Kidney tubule cell (primary cell): ENCODE measurements around the gene C1orf21.

Source experiments
- DNase-seq: peaks from one replicate; pipeline ENCODE4 v3.0.0-alpha.2; 2018; ENCODE audit warnings: low spot score

C1orf21 gene

DNA sequence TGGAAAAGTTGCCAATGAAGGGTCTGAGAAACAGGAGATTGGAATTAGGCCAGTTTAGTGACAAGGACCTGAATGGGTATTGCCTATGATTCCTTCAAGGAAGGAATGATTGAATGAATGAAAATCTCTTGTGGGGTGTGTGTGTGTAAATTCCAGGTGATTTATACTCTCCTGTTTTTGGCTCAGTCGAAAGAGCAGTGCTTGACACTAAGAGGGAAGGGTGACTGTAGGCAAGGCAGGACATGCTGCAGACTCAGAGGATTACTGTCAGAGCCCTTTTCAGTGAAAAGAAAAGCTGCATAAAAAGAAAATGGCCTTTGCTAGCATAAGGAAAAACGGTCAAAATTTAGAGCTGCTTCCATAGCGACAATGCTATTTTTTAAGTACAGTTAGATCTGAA is 30.1 kb downstream of the C1orf21 start:
- DNase-seq = no peak

DNA sequence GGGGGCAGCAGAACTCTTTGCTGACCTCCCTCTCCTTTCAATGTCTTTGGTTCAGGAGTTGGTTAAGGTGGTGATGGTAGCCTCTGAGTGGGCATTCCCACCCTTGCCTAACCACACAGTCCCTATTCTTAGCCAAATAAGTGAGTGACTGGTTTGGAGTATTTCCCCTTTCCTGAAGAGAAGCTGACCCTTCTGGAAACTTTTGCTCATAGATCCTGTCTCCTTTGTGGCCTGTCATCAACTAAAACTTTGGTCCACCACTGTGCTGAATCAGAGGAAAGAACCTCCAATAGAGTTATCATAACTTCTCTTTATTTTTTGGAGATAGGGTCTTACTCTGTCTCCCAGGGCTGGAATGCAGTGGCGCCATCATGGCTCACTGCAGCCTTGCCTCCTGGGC is 31.1 kb downstream of the C1orf21 start:
- no peak for DNase-seq

- no peak for DNase-seq
These were observed 32.0 kb downstream of the C1orf21 start for GRCh38 chr1:184418652-184419349.

DNA sequence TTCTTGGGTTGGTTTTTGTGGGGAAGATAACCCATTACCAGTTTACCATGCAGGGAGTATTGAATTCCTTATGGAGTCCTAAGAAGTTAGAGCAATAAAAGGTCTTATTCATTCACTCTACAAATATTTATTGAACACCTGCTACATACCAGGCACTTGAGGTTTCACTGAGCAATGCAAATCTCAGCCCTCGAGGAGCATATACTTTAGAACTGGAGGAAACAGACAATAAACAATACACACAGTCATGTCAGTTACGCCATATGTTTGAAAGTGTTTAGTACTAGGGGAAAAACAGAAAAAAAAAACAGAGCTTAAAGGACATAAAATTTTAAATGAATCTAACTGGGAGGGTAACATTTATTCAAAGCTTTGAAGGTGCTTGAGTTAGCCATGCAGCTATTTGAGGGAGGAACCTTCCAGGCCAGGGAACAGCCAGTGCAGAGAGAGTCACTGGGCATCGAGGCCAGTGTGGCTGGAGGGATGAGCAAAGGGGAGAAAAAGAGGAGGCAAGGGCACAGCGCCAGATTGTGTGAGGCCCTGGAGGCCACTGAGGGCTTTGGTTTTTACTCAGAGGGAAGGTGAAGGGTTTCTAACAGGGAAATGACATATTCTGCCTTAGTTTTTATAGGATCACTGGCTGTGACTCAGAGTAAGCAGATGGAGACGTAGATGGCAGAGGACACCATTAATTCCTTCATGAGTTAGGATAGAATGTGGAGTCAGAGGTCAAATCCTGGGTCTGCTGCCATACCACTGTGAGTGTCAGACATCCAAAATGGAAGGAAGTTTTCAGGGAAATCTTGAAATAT is 32.7 kb downstream of the C1orf21 start:
- DNase-seq = no peak

DNA sequence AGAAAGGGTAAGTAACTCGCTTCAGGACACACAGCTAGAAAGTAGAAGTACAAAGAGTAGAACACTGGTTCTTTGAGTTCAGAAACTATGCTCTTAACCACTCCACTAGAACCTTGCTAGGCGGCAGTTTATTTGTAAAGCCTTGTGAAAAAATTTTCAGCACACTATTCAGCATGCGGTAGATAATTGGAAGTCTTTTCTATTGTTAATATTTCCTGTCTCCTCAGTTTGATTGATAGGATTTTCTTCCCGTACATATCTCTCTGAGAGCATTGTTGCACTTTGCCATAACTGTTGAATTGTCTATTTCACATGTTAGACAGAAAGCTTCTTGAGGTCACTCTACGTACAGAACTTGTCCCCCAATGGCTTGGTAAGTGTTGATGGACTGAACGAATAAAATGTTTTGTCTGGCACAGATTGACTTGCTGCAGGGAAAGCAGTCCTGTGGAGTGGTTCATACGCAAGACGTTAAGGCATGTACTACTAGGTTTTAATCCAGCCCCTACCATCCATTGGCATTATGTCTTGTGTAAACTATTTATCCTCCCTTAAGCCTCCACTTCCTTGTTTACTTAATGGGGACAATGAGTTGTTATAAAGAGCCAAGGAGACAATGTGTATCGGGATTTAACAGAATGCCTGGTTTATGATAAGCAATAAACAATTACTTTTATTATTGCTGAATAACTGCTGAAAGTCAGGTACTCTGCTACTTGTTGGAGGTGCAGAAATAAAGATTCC is 35.8 kb downstream of the C1orf21 start:
- no peak for DNase-seq

DNA sequence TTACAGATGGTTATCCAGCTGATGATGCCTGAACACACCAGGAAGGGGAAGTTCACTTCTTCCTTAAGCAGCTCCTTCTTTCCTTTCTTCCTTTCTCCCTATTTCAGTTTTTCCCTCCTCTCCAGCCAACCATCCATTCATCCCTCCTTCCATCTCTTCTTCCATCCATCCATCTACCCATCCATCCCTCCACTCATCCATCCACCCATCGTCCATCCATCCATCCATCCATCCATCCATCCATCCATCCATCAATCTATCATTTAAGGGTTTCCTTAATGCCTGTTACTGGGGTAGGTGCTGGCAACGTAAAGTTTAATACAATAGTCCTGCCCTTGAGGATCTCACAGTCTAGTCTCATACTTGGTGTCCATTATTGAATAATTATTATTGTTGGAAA is 36.8 kb downstream of the C1orf21 start:
- no peak for DNase-seq

DNA sequence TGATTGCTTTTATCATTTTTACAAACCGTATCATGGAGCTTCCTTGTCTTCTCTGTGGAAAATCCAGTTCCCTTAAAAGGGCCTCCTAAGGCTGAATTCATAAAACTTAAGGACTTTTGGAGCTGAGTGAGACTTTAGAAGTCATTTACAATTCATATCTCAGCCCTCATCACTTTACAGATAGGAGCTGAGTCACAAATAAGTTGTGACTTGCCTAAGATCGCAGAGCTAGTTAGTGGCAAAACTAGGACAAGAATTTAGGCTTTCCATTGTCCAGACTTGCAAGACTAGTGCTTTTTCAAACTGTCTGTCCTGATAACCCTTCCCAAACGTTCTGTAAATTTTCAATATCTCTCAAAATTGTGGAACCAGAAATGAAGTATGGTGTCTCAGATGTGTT is 37.3 kb downstream of the C1orf21 start:
- DNase-seq = no peak

DNA sequence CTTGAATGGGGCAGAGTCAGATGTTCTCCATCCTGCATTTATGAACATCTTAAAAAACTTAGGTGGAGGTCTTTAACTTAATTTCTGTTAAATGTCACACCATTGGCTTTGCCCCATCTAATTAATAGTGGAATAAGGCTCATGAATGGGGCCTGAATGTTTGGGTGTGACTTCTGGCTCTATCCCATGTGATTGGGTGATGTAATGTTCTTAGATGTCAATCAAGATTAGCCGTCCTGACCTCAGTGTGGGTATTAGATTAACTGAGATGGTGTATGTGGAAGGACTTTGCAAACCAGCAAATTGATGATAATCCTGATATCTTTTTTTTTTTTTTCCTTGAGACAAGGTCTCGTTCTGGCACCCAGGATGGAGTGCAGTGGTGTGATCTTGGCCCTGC is 38.1 kb downstream of the C1orf21 start:
- DNase-seq = no peak

DNA sequence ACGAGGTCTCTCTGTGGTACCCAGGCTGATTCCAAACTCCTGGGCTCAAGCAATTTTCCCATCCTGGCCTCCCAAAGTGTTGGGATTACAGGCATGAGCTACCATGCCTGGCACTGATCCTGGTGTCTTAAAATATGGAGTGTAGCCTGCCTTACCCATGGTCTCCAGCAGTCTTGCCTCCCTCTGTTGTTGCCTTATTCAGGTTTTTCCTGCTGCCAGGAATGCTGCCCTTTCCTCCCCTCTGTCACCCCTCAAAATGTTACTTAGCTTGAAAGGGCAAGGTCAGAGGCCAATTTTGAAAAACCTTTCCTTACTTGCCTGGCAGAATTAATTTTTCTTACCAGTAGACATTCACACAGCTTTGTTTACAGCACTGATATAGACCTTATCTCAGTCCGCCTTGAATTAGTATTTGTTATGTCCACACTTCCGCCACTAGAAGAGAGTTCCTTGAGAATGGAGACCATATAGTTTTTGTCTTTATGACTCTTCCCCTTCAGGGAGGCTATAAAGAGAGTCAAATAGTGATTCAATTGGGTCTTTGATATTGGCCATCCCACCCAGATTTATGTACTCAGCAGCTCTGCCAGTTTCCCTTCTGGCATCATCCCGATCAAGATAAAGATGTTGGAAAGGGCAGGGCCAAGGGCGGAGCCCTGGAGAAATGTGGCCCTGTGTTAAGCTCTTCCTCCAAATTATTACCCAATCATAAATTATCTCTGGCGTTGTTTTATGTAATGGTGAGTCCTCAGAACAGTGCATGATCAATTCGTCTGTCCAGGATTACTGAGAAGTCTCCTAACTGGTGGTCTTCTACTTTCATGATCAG is 38.8 kb downstream of the C1orf21 start:
- DNase-seq = no peak

DNA sequence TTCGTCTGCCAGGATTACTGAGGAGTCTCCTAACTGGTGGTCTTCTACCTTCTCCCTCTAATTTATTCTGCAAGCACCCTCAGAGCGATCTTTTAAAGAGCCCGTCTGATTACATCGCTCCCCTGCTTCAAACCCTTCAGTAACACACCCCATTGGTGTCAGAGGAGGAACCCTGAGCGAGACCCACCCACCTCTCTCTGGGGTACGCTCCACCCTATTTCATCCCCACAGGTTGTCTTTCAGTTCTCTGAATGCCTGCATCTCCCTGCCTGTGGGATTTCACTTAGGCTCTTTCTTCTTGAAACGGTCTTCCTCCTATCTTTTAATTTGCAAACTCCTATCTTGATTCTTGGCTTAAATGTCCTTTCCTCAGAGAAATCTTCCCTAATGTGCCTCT is 39.4 kb downstream of the C1orf21 start:
- no peak for DNase-seq

GRCh38 chr1:184427722-184428121 is 40.9 kb downstream of the C1orf21 start:
- no peak for DNase-seq

DNA sequence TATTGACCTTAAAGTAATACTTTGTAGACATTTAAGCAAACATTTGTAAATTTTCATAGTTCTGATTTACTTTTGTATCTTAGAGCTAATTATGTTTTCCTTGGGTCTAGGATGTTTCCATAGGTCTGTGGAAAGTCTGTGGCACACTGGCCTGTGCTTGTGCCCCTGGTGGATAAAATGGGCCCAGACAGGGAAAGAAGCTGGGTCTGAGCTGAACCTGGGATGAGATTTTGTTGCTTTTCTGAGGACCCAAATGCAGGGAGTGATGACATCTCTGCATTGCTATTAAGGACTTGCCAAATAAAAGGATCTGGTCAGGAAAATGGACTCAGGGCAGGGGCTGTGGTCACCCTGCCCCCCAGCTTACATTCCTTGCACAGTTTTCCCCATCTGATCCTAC is 41.8 kb downstream of the C1orf21 start:
- no peak for DNase-seq

DNA sequence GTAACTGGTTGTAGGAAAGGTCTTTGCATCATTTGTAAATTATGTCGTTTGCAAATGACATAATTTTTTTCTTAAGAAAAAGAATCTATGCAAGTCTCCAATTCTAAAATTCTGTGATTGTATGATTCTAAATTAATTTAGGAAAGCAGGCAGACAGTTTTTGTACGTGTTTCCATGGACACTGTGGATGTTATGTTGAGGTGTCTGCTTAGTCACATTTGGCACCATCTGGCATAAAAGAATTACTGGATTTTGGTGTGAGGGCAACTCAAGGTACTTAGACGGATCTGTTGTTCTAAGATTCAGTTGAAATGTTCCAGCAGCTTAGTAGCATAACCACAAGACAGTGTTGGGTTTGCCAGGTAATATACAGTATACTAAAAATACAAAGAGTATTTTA is 42.5 kb downstream of the C1orf21 start:
- DNase-seq = no peak

DNA sequence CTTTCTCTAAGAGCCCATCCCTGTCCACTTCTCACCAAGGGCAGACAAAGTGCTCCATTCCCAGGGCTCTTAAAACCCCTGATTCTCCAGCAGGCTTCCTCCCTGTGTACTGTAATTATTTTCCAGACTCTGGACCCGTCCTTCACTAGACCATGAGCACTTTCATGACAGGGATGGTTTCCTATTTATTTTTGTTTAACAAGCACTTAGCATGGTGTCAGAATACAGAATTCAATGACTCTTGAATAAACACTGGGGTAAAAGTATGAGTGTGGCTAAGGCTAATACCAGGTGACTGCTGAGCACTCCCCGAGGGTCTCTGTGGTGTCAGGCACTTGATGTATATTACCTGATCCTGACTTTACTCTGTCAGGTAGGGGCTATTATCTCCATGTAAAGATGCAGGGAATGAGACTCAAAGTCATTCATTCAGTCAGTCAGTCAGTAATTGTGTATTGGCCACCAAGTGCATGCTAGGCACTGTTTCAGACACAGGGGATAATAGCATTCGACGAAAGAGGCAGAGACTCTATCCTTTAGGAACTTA is 47.2 kb downstream of the C1orf21 start:
- DNase-seq = no peak

DNA sequence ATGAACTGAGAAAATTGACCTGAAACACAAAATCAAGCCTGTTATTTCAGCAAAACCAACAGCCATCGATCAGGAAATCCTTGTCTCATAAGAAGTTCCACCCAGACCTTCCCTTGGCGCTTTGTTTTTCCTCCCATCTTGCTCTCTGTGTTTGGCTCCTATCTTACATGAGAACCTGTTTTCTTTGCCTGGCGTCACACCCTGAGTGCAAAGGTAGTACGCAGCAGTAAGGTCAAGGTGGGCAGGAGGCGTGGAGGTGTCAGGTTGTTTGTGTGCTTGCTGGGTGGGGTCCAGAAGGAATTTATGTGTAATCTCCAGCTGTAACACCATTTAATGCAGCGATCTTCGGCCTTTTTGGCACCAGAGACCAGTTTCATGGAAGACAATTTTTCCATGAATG is 50.5 kb downstream of the C1orf21 start:
- DNase-seq = no peak

GRCh38 chr1:184438363-184438762 is 51.5 kb downstream of the C1orf21 start:
- DNase-seq = no peak

- no peak for DNase-seq
These were observed 55.4 kb downstream of the C1orf21 start for GRCh38 chr1:184442260-184442659.

GRCh38 chr1:184443201-184443600 is 56.4 kb downstream of the C1orf21 start:
- DNase-seq = no peak

DNA sequence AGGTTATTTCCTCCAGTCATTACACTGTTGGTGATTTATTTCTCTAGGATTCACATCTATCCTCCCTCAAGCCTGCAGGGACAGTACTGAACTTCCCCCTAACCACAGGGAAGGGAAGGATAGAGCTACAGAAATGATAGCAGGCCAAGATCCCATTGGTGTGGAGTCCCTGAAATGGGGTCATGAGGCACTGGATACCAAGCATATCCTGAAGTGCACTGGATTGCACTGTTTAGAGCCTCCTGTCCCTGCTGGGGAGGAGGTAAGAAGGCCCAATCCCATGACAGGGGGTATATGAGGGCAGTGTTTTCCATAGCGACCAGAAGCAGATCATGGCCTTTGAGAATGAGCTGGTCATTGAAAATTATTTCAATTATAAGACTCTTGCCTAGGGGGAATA is 56.8 kb downstream of the C1orf21 start:
- DNase-seq = no peak

DNA sequence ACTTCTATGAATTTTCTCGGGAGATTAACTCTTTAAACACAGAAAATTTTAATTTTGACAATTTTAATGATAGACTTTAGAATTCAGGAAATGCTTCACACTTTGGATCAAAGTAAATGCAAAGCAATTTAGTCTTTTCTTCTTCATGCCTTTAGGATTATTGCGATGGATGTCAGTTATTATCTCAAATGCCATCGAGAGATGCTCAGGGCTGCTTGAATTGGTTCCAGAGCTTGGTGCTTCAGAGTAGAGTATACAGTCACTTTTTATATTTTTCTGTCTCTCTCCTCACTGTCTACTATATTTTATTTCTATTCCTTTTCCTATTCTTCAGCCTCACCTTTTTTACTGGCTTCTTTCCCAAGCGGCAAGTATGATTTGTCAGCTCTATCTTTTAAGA is 59.2 kb downstream of the C1orf21 start:
- no peak for DNase-seq

- DNase-seq = no peak
These were observed 60.9 kb downstream of the C1orf21 start for GRCh38 chr1:184447651-184448185.

GRCh38 chr1:184449916-184450315 is 63.1 kb downstream of the C1orf21 start:
- DNase-seq = no peak
